Endothelial cell of umbilical vein (primary cell): ENCODE results near the gene HOOK2. TPM values are rescaled to one million over a fixed set of nuclear protein-coding genes. Genes with fewer than 3 reads are reported as not detected.
"Not testable (repeated sequence)": the region's sequence is repeated elsewhere in the genome, so short reads cannot be mapped to it uniquely, and the experiment has no call there.

Experiments
- BruUV-seq: library from RNA; stranded (reverse); fragments of 400-500 nt; replicated peaks from 2 replicates; lab custom pipeline; 2021; lab: Mats Ljungman, UMichigan
- CTCF ChIA-PET: fragments of 300-600, 350-600 bp; sonication (Branson Sonifier 250); formaldehyde crosslinking; loops from one replicate; lab custom pipeline; 2021; ENCODE audit warnings: antibody characterized with exemption, inconsistent platforms; lab: Charles Lee
- POLR2A ChIA-PET: fragments of 300-600, 350-600 bp; sonication (Branson Sonifier 250); formaldehyde crosslinking; loops from one replicate; lab custom pipeline; 2021; ENCODE audit warnings: antibody characterized with exemption, inconsistent platforms; lab: Charles Lee
- DNase-seq: peaks from one replicate; pipeline ENCODE4 v3.0.0-alpha.2; 2011; ENCODE audit warnings: low read depth, low spot score
- FAIRE-seq: peaks from 2 replicates; lab custom pipeline; 2011; peaks lifted over from hg19 to GRCh38; lab: Jason Lieb, UNC
- H2AFZ ChIP-seq: 2 replicates; pipeline ENCODE4 v1.6.0; 2012; ENCODE audit warnings: low read depth, low read length, control low read depth, inconsistent platforms
- H3K27ac ChIP-seq: 2 replicates; pipeline ENCODE4 v1.5.1; 2011; ENCODE audit warnings: low read depth, mild to moderate bottlenecking, control low read depth, low read length, moderate library complexity; ENCODE audit not compliant: insufficient read depth
- H3K27me3 ChIP-seq, 2 experiments: 2 replicates each; pipeline versions ENCODE4 v1.6.0 to v1.6.1; 2011; ENCODE audit warnings: low read length in 2 of 2, mixed read lengths in 1 of 2; ENCODE audit not compliant: control insufficient read depth in 2 of 2, insufficient read depth in 2 of 2
- H3K36me3 ChIP-seq, 2 experiments: 2 replicates in 1 of 2; 3 replicates in 1 of 2; pipeline ENCODE4 v1.5.1; 2011; ENCODE audit warnings: low read length in 2 of 2, mild to moderate bottlenecking in 1 of 2, moderate library complexity in 1 of 2; ENCODE audit not compliant: control insufficient read depth in 2 of 2, insufficient read depth in 2 of 2; ENCODE audit errors: extremely low read depth in 1 of 2
- H3K4me1 ChIP-seq: 3 replicates; pipeline ENCODE4 v1.5.1; 2011; ENCODE audit warnings: mild to moderate bottlenecking, low read length; ENCODE audit not compliant: control insufficient read depth, insufficient read depth; ENCODE audit errors: extremely low read depth
- H3K4me2 ChIP-seq: 2 replicates; pipeline ENCODE4 v1.6.1; 2011; ENCODE audit warnings: low read length, control low read depth, mixed read lengths; ENCODE audit not compliant: insufficient read depth
- H3K4me3 ChIP-seq, 3 experiments: fragments of 200-600 bp in 1 of 3; sonication (generic), shearing (Covaris generic) in 1 of 3; replicated peaks in 1 of 3; 2 replicates each; pipeline ENCODE4 v1.5.1; 2011 to 2016; ENCODE audit warnings: control low read depth in 3 of 3, low read length in 3 of 3, mild to moderate bottlenecking in 2 of 3, inconsistent platforms in 1 of 3, low read depth in 1 of 3, moderate library complexity in 1 of 3; ENCODE audit not compliant: insufficient read depth in 1 of 3
- H3K79me2 ChIP-seq: 2 replicates; pipeline ENCODE4 v1.6.0; 2012; ENCODE audit warnings: low read length, inconsistent platforms; ENCODE audit not compliant: control insufficient read depth, insufficient read depth
- H3K9ac ChIP-seq: replicated peaks from 2 replicates; pipeline ENCODE3; 2011; ENCODE audit warnings: low read length, control low read depth; ENCODE audit not compliant: insufficient read depth; ENCODE audit errors: extremely low read depth
- H3K9me1 ChIP-seq: replicated peaks from 3 replicates; pipeline ENCODE4 v1.6.0; 2011; ENCODE audit warnings: mild to moderate bottlenecking, low read length; ENCODE audit not compliant: control insufficient read depth, insufficient read depth; ENCODE audit errors: extremely low read depth
- H3K9me3 ChIP-seq: replicated peaks from 2 replicates; pipeline ENCODE4 v1.5.1; 2012; ENCODE audit warnings: low read length, inconsistent platforms; ENCODE audit not compliant: control insufficient read depth, insufficient read depth
- H4K20me1 ChIP-seq: replicated peaks from 2 replicates; pipeline ENCODE3; 2011; ENCODE audit warnings: mild to moderate bottlenecking, low read length; ENCODE audit not compliant: control insufficient read depth, insufficient read depth; ENCODE audit errors: extremely low read depth
- EZH2 ChIP-seq: IDR thresholded peaks from 2 replicates; pipeline ENCODE4 v1.6.1; 2012; ENCODE audit warnings: borderline replicate concordance, low read depth, mild to moderate bottlenecking, moderate library complexity, low read length, inconsistent platforms; ENCODE audit not compliant: severe bottlenecking
- MYC ChIP-seq: IDR thresholded peaks from one replicate; pipeline ENCODE4 v1.6.1; 2011; ENCODE audit warnings: mild to moderate bottlenecking, low read depth, low read length
- dilution Hi-C: fragments of 300-500 bp; cut with MboI; formaldehyde crosslinking; loops from one replicate; pipeline ENCODE4 v1.15.0; 2019; ENCODE audit warnings: low sequenced_read_pairs; ENCODE audit not compliant: extremely low pct_ligation_motif_present
- intact Hi-C: fragments of 100-400 bp; cut with micrococcal nuclease; formaldehyde crosslinking; loops from one replicate; pipeline ENCODE4 v1.10.0; 2022
- polyA plus RNA-seq, 4 experiments: library from polyadenylated mRNA; depleted of rRNA in 3 of 4; stranded (reverse) in 3 of 4; unstranded in 1 of 4; fragments of >200 nt; gene quantifications; 2 replicates each; pipeline versions ENCODE4 v1.2.1 to v1.2.3, GENCODE V29; 2011 to 2012; ENCODE audit warnings: missing spikeins in 1 of 4
- total RNA-seq: library from RNA; stranded (reverse); gene quantifications from 2 replicates; pipeline ENCODE4 v1.2.3, GENCODE V29; 2021

Gene HOOK2
- total and polyA plus RNA-seq, 2 donors (not counting 3 experiments of a cell fraction or from before 2014, with no cell fraction given) = 8.0 to 17.3 TPM

- Histone ChIP-seq H3K9me3 (no peaks in the 10 kb centered on the region), H3K27me3 (no peaks in the 10 kb centered on the region), H3K79me2 (peaks cover 37% of the 10 kb centered on the region), H3K27ac (no peak overlapping the region), H2AFZ (no peak overlapping the region), H3K4me3 (no peak overlapping the region), H3K9me1 (no peaks in the 10 kb centered on the region), H3K9ac (no peak overlapping the region), H3K36me3 (peaks cover 9 to 31% of the 10 kb centered on the region in 2 experiments), H4K20me1 (no peaks in the 10 kb centered on the region), H3K4me2 (no peak overlapping the region), H3K4me1 (peaks cover 9% of the 10 kb centered on the region)
- intact Hi-C loops = no loop called here
- no peak for FAIRE-seq
- DNase-seq = no peak
- CTCF ChIA-PET = interaction anchor here (0.7 kb wide), 1 partner anchor 10 kb away, joined by 3 read pairs; no protein-coding TSS in a partner anchor
- dilution Hi-C loops = no loop called here
- BruUV-seq = no TSS peak
- POLR2A ChIA-PET = interaction anchor here (0.7 kb wide), 1 partner anchor 10 kb away, joined by 4 read pairs; the partner anchor contains the start of gene GET3
- TF ChIP-seq MYC = no peak
Measured at GRCh38 chr19:12727745-12728433, 47.5 kb downstream of the HOOK2 start.

GRCh38 chr19:12726988-12727316, 48.4 kb downstream of the HOOK2 start:
- no peak for DNase-seq
- H3K27me3 ChIP-seq = no peaks in the 10 kb centered on the region
- BruUV-seq = no TSS peak
- no peak overlapping the region for H2AFZ ChIP-seq
- peaks cover 34% of the 10 kb centered on the region for H3K79me2 ChIP-seq
- peaks cover 9 to 31% of the 10 kb centered on the region in 2 experiments for H3K36me3 ChIP-seq
- H3K9me3 ChIP-seq = no peaks in the 10 kb centered on the region
- H3K4me3 ChIP-seq = no peak overlapping the region
- no peak overlapping the region for H3K27ac ChIP-seq
- CTCF ChIA-PET = interaction anchor here (1.0 kb wide), 1 partner anchor 31 kb away, joined by 3 read pairs; no protein-coding TSS in a partner anchor
- dilution Hi-C loops = no loop called here
- H3K4me2 ChIP-seq = no peak overlapping the region
- no peaks in the 10 kb centered on the region for H3K9me1 ChIP-seq
- no peak for FAIRE-seq
- H4K20me1 ChIP-seq = no peaks in the 10 kb centered on the region
- intact Hi-C loops = no loop called here
- POLR2A ChIA-PET = interaction anchor here (0.7 kb wide), 1 partner anchor 10 kb away, joined by 4 read pairs; the partner anchor contains the start of gene GET3
- H3K4me1 ChIP-seq = peaks cover 4% of the 10 kb centered on the region
- no peak overlapping the region for H3K9ac ChIP-seq
- no peak for TF ChIP-seq EZH2

- H3K4me1 ChIP-seq, FAIRE-seq, H3K9me1 ChIP-seq, DNase-seq, H3K27ac ChIP-seq, H3K9me3 ChIP-seq, H3K9ac ChIP-seq, BruUV-seq, H3K27me3 ChIP-seq, H3K4me2 ChIP-seq, H2AFZ ChIP-seq, dilution Hi-C loops, POLR2A ChIA-PET, H3K4me3 ChIP-seq, intact Hi-C loops, H4K20me1 ChIP-seq: not testable (repeated sequence)
- Histone ChIP-seq H3K36me3 (peaks cover 5 to 22% of the 10 kb centered on the region in 2 experiments), H3K79me2 (peaks cover 34% of the 10 kb centered on the region)
- CTCF ChIA-PET = interaction anchor here (1.1 kb wide), 1 partner anchor 32 kb away, joined by 3 read pairs; no protein-coding TSS in a partner anchor
Measured at GRCh38 chr19:12725612-12726011, 49.7 kb downstream of the HOOK2 start.
